ENCODE data around the gene FRMD5.

The FRMD5 gene

DNA sequence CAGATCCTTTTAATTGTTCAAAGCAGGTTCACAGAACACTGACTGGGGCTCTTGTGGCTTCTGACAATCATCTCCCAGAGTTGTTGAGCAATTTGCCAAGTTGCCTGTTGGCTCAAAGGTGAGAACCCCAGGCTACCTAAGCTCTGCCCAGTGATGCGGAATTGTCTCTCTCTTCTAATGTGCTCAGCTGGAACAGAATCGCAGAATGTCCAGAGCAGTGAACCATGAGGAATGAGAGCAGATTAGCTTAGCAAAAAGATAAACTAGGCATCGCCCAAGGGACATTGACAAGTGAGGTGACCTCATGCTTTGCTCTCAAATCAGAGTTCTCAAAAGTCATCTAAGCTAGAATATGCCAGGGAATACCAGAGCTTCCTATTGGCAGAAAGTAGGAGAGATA, 220.2 kb downstream of the FRMD5 start:
- no peak for DNase-seq (ENCODE audit: low spot score)

DNA sequence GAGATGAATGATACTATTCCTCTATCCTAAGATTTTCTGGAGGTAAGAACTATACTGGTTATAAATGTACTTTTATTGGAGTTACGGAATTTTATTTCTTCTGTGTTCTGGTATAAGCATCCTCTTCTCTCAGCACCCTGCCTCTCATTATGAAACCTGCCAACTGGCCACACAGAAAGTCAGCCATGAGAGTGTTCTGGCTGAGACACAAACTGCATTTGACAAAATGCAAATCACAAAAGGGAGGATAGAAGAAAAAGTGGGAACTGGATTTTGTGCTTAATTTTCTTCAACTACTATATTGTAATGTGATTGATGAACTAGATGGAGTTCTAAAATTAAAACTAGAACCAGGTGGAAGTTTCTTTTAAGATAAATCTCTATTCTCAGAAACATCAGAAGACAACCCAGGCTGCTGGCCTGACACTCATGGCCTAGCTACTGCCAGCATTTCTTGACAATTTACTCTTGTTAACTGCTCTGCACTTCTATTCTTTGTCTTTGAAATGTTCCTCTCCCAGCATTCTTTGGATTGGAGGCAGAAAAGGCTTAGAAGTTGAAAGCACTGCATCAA, 225.2 kb downstream of the FRMD5 start:
- no peak for DNase-seq (ENCODE audit: low spot score)

DNA sequence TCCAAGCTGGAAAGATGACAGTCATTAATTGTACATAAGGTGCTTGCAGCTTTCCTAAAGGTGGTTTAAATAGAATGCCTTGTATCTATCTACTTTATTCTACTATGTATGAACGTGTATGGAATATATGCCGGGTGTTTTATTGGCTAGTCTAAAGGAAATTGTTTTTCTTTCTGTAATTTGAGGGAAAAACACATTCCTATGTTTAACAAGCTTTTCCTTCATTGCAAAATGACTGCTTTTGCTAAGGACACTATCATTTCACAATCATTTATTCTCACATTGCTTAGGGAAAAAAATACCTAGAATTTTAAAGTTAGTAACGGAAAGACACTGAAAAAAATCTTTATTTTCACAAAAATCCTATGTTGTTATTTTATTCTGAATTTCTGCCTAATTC, 226.5 kb downstream of the FRMD5 start:
- DNase-seq (ENCODE audit: low spot score), result no peak

DNA sequence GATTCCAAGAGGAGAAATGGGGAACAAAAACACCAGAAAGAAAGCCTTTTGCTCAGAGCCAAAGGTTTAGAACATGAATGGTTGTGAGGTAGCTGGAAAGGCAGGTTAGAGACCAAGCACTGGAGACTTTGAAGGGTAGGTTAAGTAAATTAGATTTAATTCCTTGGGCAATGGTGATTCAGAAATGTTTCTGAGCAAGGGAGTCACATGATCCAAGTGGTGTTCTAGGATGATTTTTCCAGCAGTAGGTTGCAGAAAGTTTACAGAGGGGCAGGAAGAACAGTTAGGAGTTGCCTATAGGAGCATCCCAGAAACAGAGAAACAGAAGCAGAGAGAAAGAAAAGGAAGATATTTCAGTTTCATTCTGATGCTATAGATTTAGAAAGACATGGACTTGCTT, 228.4 kb downstream of the FRMD5 start:
- DNase-seq (ENCODE audit: low spot score), result no peak

DNA sequence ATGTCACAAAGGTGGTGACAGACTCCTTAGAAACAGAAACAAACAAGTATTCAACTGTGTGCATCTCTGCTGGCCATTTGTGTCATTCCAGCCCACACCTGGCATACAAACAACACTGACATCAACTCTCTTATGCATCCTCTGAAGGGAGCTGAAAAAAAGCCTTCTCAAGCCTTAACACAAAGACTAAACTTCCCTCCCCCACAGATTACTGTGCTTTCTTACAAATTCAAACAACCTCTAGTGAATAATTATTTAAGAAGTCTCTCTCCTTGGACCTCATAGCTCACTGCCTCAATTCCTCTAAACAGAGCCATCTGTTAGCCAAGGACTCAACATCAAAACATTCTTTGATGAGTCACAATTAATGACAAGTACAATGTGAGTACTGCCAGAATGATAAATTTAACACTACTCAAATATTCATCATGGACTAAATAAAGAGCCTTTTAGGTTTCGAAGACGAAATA, 236.2 kb downstream of the FRMD5 start:
- no peak for DNase-seq (ENCODE audit: low spot score)

DNA sequence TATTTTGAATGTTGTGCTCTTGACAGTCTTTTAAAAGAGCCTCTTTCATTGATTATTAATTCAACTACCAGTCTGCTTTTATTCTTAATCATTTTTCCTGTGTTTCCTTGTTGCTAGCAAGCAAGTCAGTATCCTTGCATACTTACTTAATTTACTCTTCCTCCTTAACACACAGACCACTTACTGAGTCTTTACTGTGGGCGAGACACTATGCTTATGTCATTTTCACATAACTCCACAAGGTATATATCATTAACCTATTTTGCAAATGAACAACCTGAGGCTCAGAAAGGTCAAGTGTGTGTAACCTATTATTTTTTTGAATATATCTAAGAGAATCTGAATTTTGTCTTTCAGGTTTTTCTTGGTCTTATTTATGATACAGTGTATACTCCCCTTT, 237.3 kb downstream of the FRMD5 start:
- no peak for DNase-seq (ENCODE audit: low spot score)

DNA sequence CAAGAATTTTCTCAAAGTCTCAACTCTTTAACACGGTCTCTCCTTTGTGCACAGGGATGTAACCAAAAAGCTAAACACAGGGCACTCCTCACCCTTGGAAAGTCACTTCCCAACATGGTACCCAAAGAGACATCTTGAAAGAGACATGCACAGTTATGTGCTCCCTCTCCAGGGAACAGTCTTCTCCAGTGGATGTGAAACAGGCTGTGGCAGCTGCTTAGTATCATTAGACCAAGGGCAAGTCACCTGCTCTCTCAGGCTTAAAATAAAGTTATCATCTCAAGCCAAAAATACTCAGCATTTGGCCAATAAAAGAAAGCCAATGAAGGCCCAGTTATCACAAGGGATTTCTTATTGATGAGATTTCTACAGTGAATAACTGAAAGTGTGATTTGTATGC, 239.9 kb downstream of the FRMD5 start:
- no peak for DNase-seq (ENCODE audit: low spot score)

DNA sequence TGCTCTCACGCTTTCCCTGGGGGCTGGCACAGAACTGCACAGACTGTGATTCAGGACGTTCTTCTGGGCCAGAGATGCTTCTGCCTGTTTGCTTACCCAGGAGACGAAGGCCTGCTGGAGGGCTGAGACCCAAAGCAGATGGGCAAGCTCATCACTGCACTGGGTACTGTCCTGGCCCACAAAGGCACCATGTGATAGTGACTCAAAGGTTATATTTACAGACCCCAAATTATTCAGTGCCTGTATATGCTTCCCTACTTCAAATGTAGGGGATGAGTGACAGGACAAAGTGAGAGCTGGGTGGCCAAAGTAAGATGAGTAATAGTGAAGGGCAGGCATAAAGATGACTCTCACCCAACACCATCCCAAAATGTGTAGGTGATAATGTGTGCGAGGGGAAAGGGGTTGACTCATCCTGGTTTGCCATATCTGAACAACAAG, 240.9 kb downstream of the FRMD5 start:
- DNase-seq (ENCODE audit: low spot score), result peak; percentile 9

DNA sequence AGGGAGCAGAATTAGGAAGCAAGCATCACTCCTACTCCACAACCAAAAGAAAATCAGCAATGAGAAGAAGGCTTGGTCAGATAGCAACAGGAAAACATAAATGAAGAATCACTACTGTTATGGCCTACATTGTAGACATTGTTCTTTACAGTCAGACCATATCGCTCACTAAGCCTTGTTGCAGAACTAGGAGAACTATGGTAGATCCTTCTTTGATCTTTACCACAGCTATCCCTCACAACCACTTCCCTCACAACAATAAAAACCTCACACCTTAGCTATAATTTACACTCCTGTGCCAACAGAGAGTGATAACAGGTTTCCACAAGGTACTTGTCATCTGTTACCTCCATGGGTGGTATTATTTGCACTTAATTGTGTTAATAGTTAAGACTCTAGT, 241.7 kb downstream of the FRMD5 start:
- no peak for DNase-seq (ENCODE audit: low spot score)

DNA sequence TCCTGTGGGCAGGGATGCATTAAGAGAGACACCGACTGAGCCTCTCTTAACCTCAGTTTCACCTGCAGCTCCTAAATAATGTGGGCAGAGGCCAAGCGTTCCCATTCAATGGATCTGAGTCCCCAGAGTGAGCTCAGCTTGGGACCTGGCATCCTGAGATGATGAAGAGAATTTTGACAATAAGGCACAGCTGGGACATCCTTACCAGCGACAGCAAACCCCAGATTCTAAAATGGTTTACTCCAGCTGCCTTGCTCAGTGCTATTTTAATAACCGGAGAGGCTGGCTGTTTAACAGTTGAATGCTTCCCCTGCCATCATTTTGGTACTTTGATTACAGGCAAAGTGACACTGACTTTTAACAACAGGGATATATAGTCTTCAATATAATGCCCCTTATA, 244.5 kb downstream of the FRMD5 start:
- no peak for DNase-seq (ENCODE audit: low spot score)

DNA sequence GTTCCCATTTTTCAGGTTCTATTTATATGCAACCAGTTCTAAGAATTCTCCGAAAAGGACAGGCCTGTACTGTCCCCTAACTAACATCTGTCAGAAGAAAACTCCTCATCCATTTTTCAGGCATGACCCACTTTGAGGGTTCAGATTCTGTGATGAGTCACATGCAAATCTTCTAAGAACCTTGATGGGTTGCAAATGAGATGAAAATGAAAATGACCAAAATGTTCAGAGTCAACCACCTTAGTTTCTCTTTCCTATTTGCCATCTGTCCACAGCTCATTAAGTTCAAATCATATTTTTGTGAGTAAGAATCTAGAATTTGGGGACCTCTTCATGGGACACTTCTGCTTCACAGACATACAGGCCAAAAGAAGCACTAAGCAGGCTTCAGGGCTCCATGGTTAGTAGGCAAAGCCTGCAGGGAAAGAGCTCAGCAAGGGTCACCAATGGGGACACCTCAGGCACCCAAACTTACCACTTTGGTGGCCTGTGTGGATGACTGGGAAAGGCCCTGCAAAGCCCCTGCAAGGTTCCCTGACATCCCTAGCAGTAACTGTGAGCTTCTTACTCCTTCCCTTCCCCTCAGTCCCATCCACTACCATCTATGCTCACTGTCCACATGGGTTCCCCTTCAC, 246.3 kb downstream of the FRMD5 start:
- DNase-seq (ENCODE audit: low spot score), result peak; percentile 21

DNA sequence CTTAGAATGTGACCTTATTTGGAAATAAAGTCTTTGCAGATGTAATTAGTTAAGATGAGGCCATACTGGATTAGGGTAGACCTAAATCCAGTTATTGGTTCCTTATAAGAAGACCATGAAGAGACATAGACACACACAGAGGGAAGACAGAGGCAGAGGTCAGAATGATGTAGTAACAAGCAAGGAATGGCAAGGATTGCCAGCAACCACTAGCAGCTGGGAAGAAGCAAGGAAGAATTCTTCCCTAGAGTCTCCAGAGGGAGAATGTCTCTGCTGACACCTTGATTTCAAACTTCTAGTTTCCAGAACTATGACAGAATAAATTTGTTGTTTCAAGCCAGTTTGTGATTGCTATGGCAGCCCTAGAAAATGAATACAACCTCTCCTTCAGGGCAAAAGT, 251.6 kb downstream of the FRMD5 start:
- DNase-seq (ENCODE audit: low spot score), result no peak

DNA sequence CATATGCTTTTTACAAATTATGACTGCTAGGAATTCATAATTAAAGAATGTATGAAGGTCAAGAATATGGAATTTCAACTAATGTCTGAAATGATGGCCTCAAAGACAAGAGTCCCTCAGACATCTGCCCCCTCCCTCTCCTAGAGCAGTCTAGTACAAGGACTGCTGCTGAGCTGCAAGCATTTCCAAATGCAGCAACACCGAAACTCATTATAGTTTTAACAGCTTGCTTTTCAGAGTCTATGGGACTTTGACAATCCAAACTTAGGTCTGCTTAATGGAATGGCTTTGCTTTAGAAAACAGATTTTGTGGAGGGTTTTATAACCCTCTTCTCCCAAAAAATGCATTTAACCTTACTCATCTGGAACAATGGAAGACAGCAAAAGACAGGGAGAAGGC, 252.9 kb downstream of the FRMD5 start:
- DNase-seq (ENCODE audit: low spot score), result no peak

DNA sequence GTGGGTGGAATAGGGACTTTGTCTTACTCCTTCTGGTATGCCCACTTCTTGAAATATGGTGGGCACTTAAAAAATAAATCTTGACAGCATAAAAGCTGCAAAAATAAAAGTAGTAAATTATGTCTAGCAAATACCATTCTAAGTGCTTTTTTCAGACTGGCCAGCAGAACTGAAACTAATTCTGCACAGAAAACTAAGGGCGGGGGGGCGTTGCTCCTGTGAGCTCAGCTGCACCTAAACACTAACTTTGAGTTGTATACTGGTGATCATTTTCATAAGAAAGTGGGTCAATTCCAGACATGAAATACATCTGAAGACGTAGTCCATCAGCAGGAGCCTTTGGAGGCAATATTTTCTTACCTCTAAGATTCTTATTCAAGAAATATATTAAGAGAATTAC, 253.5 kb downstream of the FRMD5 start:
- DNase-seq (ENCODE audit: low spot score), result no peak

DNA sequence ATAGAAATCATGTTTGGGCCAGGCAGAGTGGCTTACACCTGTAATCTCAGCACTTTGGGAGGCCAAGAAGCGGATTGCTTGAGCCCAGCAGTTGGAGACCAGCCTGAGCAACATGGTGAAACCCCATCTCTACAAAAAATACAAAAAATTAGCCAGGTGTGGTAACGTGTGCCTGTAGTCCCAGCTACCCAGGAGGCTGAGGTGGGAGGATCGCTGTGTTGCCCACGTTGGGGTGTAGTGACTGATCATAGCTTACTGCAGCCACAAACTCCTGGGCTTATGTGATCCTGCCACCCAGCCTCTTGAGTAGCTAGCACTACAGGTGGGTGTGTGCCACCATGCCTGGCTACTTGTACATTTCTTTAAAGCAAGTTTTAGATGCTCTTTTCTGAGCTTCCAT, 254.0 kb downstream of the FRMD5 start:
- no peak for DNase-seq (ENCODE audit: low spot score)

DNA sequence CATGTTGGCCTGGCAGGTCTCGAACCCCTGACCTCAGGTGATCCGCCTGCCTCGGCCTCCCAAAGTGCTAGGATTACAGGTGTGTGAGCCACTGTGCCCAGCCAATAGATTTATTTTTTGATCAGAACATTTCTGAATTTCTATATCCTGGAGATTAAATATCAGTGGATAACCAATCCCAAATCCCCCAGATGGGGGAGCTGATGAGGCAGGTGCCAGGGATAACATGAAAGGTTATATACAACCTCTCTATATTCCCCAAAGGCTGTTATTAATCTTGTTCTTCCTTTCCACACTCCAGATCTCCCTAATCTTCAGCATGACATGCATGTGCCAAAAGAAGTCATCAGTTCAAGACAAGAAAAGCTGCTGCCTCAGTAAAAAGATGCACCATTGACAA, 256.0 kb downstream of the FRMD5 start:
- DNase-seq (ENCODE audit: low spot score), result peak; percentile 17

DNA sequence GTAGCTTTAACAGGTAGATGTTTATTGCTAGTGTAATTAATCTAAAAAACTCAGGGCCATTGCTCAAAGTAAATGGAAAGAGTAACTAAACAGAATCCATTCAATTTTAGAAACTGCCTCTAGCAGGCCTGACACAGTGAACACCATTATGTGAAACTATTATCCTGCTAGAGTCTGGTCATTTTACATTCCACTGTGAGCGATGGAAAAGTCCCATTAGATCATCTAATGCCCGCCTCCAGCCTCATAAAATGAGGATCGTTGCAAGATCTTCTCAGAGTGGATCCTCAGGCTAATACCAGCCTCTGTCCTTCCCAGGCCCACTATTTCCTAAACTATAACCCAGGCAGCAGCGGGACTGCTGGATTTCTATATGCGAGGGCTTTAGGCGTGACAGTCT, 260.6 kb downstream of the FRMD5 start:
- no peak for DNase-seq (ENCODE audit: low spot score)

DNA sequence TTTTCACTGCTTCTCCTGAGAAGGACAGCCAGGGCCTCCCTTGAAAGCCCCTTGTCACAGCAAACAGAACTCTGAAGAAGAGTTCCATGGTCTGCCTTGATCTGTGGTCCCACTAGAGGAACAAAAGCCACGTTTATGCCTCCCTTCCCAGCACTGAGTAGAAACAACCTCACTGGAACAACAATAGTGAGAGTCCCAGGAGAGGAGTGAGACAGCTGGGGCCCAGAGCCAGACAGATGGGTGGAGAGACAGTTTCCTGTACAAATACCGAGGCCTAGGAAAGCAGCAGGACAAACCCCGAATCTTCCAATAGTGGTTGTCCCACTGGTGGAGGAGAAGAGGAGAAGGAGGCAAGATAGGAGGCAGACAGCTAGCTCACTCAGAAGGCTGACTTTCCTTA, 262.2 kb downstream of the FRMD5 start:
- no peak for DNase-seq (ENCODE audit: low spot score)

DNA sequence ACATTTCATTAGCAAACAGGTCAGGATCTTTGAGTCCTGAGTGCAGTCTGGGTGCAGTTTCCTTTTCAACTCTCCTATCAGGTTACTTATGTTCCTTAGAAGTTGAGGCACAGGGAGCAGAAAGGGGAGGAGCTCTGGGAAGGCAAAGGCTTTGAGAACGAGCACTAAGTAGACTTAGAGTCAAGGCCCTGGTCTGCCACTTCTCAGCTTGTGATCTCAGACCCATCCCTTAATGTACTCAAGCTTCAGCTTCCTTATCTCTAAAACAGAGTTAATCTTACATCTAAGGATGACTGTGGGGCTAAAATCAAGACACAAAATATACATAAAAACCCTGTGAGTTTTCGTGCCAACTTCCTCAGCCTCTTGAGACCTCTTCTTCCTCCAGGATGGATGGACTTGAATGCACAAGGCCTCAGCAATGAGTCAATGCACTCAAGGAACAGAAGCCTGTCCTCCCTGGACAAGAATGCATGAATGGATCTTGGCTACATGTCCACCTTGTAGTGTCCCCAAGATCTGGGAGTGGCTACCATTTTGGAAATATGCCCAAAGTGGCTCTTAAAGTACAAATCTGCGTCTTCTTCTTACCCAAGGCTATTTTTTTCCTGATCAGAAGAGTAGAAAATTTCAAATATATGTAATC, 263.2 kb downstream of the FRMD5 start:
- no peak for DNase-seq (ENCODE audit: low spot score)

DNA sequence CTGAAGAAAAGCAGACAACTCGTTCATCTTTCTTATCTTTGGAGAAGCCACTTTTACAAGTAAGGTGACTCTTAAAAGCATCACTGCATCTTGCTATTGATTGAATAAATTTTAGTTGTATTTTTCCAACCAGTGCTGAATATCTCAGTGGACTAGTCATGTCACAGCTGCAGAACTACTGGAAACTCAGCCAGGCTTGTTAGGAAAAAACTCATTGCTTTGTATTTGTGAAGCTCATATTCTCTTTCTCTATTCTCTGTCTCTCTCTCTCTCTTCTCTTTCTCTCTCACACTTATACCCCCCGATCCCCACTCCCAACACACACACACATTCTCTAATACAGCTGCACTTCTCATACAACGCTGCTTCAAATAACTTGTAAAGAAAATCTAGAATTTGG, 264.0 kb downstream of the FRMD5 start:
- DNase-seq (ENCODE audit: low spot score), result no peak

DNA sequence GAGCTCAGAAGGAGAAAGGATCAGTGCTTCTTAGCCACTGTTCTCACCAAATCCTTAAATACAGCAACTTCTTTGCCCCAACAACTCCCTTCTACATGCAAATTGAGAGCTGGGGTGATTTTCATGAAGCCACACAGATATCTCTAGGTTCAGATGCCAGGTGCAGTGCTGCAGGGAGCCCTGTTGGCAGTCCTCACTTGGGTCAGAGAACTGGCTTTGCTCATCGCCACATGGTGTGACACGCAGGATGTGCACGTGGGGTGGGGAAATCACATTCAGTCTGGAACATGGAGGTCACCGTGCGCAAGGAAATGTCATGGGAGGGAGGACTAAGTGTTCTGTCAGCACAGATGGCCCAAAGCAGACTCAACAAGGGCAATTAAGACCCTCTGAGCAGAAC, 264.5 kb downstream of the FRMD5 start:
- DNase-seq (ENCODE audit: low spot score), result no peak

DNA sequence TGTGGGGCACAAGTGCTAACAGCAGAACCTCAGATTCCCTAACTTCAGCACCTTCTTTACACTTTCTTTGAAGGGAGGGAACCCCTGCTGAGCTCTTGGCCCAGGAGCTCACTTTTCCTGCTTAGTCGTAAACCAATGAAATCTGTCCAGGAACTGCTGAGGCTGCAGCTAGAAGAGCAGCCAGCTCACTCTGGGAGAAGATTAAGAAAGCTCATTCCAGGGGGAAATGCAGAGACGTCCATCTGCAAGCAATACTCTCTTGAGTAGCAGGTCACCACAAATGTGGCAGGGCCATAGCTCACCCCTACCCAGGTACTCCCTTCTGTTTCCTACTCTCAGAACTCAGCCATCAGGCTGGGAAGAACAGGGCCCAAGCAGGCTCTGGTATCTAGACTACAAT, 265.0 kb downstream of the FRMD5 start:
- DNase-seq (ENCODE audit: low spot score), result no peak

DNA sequence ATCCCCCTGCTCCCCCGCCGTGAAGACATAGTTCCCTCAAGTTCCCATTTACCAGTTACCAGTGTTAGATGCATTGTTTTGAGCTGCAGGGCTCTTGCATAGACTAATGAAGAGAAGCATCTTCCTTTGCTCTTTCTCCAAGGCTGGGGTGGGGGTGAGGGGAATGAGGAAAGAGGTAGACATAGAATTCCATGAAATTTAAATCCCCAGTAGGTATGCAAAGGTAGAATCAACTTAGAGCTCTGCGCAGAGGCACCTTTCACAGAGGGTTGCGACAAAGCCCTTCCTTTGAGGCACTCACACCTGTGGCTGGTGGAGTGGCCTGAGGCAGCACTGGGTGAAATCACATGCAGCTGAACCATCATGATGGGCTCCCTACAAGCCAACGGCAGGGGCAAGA, 266.9 kb downstream of the FRMD5 start:
- no peak for DNase-seq (ENCODE audit: low spot score)

DNA sequence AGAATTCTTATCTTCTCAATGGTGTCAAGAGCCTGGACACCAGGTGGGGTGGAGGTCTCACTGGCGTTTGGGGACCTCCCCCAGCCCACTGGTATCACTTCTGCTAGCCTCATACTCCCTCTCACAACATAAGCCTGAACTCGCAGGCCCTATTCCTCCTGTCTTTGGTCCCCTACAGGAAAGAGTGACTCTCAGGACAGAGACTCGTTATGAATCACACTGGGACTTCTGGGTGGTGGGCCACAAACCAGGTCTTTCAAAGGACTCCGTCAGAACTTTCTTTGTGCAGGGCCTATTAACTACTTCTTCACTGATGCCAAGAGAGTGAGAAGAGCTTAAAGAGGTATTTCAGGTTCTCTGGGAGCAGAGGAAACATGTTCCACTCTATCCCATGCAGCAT, 267.9 kb downstream of the FRMD5 start:
- no peak for DNase-seq (ENCODE audit: low spot score)

All from activated CD4-positive, alpha-beta T cell treated with anti-CD3 and anti-CD28 coated beads, Interleukin-2, Interleukin-4, amounts not matched to agents 100 ng/mL and 50 ng/mL, durations not matched to agents 16 hours and 8 hours (primary cell).